Measurements from ENCODE around the gene HOXC4. TPM values are rescaled to one million over a fixed set of nuclear protein-coding genes. Genes with fewer than 3 reads are reported as not detected.
"Not testable (repeated sequence)": the region's sequence is repeated elsewhere in the genome, so short reads cannot be mapped to it uniquely, and the experiment has no call there.

HOXC4 gene
- total RNA-seq, 1 donor from 2014 or later = 1.2 TPM

DNA sequence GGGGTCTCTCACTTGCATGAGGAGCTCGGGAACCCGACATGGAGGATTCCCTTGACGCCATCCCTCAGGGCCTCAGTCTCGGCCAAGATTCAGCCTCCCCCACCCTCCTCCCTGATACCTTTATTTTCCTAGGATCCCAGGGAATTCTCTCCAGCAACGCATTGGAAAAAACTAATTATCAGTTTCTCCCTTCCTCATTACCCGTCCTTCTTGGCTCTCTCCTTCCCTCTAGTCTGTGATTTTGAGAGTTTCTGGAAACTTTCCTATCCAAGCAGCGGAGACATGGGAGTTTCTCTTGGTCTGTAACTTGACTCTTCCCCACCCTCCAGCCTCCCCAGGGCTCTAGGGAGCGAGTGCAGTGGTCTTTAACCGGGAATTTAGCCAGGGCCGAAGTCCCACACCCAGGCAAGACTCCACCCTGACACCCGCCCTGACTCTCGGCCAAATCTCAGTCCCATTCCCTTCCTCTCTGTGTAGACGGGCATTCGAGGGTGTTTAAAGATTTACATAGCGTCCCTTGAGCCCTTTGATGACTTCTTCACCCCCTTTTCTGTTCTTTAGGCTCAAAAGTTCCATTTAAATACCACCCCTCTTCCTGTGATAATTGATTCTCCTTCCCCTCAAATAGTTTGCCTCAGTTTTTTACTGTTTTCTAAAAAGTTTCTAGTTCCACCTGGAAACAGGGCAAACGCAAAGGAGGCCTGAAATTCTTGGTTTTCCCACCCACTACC, 14.1 kb upstream of the HOXC4 start:
- intact Hi-C loops (cut with DNase I) = no loop called here
- H3K4me1 ChIP-seq = peaks cover 2% of the 10 kb centered on the region
- H3K27me3 ChIP-seq = no peaks in the 10 kb centered on the region
- no peak for TF ChIP-seq POLR2AphosphoS5 (IDR thresholded peaks at IDR 0.05; ENCODE audit: insufficient read depth in 1 of 2, low read depth in 1 of 2)
- no peak for TF ChIP-seq CTCF (IDR thresholded peaks at IDR 0.05)
- no peak for TF ChIP-seq POLR2A (IDR thresholded peaks at IDR 0.05)
- H3K36me3 ChIP-seq = no peaks in the 10 kb centered on the region
- no peak overlapping the region for H3K4me3 ChIP-seq
- DNase-seq (ENCODE audit: extremely low spot score in 2 of 2) = no peak
- no peak overlapping the region for H3K27ac ChIP-seq
- H3K9me3 ChIP-seq = no peaks in the 10 kb centered on the region

DNA sequence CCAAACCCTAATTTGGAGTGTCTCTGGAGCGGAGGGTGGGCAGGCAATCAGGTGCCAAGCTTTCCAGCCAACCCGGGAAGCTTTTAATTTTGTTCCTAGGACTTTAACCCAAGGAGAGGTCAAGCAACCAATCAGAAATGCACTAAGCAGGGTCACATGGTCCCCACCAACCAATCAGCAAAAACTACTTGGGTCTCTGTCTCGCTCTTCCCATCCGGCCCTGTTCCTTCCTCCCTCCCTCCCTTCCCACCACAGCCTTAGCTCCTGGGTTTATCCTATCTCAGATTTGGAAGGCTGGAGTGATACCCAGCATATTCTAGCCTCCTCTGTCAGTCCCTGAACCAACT, 13.5 kb upstream of the HOXC4 start:
- no peaks in the 10 kb centered on the region for H3K9me3 ChIP-seq
- intact Hi-C loops (cut with DNase I) = no loop called here
- DNase-seq (ENCODE audit: extremely low spot score in 2 of 2) = no peak
- no peak for TF ChIP-seq POLR2A (IDR thresholded peaks at IDR 0.05)
- no peak for TF ChIP-seq POLR2AphosphoS5 (IDR thresholded peaks at IDR 0.05; ENCODE audit: insufficient read depth in 1 of 2, low read depth in 1 of 2)
- TF ChIP-seq CTCF (IDR thresholded peaks at IDR 0.05) = no peak
- no peaks in the 10 kb centered on the region for H3K36me3 ChIP-seq
- H3K4me3 ChIP-seq = no peak overlapping the region
- H3K27ac ChIP-seq = no peak overlapping the region
- no peaks in the 10 kb centered on the region for H3K4me1 ChIP-seq
- H3K27me3 ChIP-seq = no peaks in the 10 kb centered on the region

- Histone ChIP-seq H3K27me3 (no peaks in the 10 kb centered on the region), H3K4me1 (no peaks in the 10 kb centered on the region)
- intact Hi-C loops (cut with DNase I) = no loop called here
Observed at GRCh38 chr12:54040648-54041047, 13.0 kb upstream of the HOXC4 start.

DNA sequence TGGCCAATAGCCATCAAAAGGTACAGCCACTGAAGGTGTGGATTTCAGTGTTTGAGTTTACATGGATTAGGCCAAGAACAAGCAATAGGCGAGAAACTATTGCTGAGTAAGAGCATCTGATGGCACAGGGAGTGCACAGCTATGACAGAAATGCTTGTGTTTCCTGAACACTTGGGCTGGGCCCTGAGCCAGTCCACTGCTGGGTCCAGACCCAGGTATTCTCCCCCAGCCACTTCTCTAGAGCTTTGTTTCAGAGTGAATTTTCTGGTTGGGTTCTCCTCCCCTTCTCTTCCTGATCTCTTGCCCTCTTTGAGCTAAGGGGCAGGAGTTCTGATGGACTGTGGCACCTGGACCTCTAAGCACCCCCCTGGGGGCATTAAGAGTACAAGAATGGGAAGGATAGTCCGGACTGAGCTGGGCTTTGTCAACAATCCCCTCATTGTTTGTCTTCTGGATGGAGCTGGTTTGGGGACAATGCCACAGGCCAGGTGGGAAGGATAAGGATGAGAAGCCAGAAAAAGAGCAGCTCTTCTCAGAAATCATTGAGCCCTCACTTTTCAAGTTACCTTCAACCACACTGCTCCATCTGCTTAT, 12.4 kb upstream of the HOXC4 start:
- intact Hi-C loops (cut with DNase I) = no loop called here

More at GRCh38 chr12:54040648-54041047, 13.0 kb upstream of the HOXC4 start:
- no peak overlapping the region for H3K4me3 ChIP-seq
- TF ChIP-seq CTCF (IDR thresholded peaks at IDR 0.05) = no peak
- TF ChIP-seq POLR2A (IDR thresholded peaks at IDR 0.05) = no peak
- no peak for TF ChIP-seq POLR2AphosphoS5 (IDR thresholded peaks at IDR 0.05; ENCODE audit: insufficient read depth in 1 of 2, low read depth in 1 of 2)
- H3K36me3 ChIP-seq = no peaks in the 10 kb centered on the region
- no peak overlapping the region for H3K27ac ChIP-seq
- no peak for DNase-seq (ENCODE audit: extremely low spot score in 2 of 2)
- no peaks in the 10 kb centered on the region for H3K9me3 ChIP-seq

DNA sequence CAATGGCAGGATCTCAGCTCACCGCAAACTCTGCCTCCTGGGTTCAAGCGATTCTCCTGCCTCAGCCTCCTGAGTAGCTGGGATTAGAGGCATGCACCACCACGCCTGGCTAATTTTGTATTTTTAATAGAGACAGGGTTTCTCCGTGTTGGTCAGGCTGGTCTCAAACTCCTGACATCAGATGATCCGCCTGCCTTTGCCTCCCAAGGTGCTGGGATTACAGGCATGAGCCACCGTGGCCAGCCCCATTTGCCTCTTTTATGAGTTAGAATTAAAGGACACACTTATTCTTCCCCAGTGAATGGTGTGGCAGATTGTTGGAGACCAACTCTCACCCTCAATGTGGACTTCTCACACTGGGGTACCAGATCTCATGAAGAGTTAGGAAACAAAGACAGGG, 11.6 kb upstream of the HOXC4 start:
- H3K4me3 ChIP-seq; H3K36me3 ChIP-seq; intact Hi-C loops (cut with DNase I); DNase-seq (ENCODE audit: extremely low spot score in 2 of 2); H3K27ac ChIP-seq; H3K4me1 ChIP-seq; H3K27me3 ChIP-seq; H3K9me3 ChIP-seq: not testable (repeated sequence)

More for the DNA sequence above, 12.4 kb upstream of the HOXC4 start:
- no peak overlapping the region for H3K4me3 ChIP-seq
- no peaks in the 10 kb centered on the region for H3K9me3 ChIP-seq
- no peaks in the 10 kb centered on the region for H3K4me1 ChIP-seq
- H3K27ac ChIP-seq = no peak overlapping the region
- DNase-seq (ENCODE audit: extremely low spot score in 2 of 2) = no peak
- H3K36me3 ChIP-seq = no peaks in the 10 kb centered on the region
- H3K27me3 ChIP-seq = no peaks in the 10 kb centered on the region
- TF ChIP-seq POLR2A (IDR thresholded peaks at IDR 0.05) = no peak
- no peak for TF ChIP-seq POLR2AphosphoS5 (IDR thresholded peaks at IDR 0.05; ENCODE audit: insufficient read depth in 1 of 2, low read depth in 1 of 2)
- no peak for TF ChIP-seq CTCF (IDR thresholded peaks at IDR 0.05)

Measured in vagina (tissue), 2 donors.